Large intestine (tissue), 3 donors: ENCODE measurements around the gene IKBKE. TPM values are rescaled to one million over a fixed set of nuclear protein-coding genes. Genes with fewer than 3 reads are reported as not detected.

ENCODE experiments used
- DNase-seq, 2 donors: peaks; one replicate each; pipeline versions ENCODE4 v3.0.0 to v3.0.0-alpha.2; 2013
- H3K27ac ChIP-seq: one replicate; pipeline ENCODE4 v1.5.1; 2013; ENCODE audit warnings: low read length
- H3K27me3 ChIP-seq: 2 replicates; pipeline ENCODE4 v1.6.1; 2013; ENCODE audit warnings: low read length; ENCODE audit not compliant: control insufficient read depth, insufficient read depth
- H3K36me3 ChIP-seq: 2 replicates; pipeline ENCODE4 v1.6.1; 2013; ENCODE audit warnings: low read length; ENCODE audit not compliant: control insufficient read depth, insufficient read depth
- H3K4me1 ChIP-seq: one replicate; pipeline ENCODE4 v1.6.1; 2013; ENCODE audit warnings: low read length; ENCODE audit not compliant: control insufficient read depth, insufficient read depth
- H3K4me3 ChIP-seq: one replicate; pipeline ENCODE4 v1.5.1; 2013; ENCODE audit warnings: low read length
- H3K9me3 ChIP-seq: one replicate; pipeline ENCODE4 v1.6.1; 2013; ENCODE audit warnings: mild to moderate bottlenecking, low read depth, low read length, moderate library complexity; ENCODE audit not compliant: control insufficient read depth
- WGBS: methylation state at CpG from one replicate; pipeline ENCODE4 v1.1.5; 2013; ENCODE audit warnings: low lambda C conversion rate; ENCODE audit not compliant: insufficient coverage; 5-methylcytosine and 5-hydroxymethylcytosine counted together
- polyA plus RNA-seq: library from polyadenylated mRNA; unstranded; fragments of 120-200 nt; gene quantifications from one replicate; pipeline ENCODE4 v1.2.1, GENCODE V29; 2013

IKBKE gene
- polyA plus RNA-seq, 1 donor, result 7.5 TPM

DNA sequence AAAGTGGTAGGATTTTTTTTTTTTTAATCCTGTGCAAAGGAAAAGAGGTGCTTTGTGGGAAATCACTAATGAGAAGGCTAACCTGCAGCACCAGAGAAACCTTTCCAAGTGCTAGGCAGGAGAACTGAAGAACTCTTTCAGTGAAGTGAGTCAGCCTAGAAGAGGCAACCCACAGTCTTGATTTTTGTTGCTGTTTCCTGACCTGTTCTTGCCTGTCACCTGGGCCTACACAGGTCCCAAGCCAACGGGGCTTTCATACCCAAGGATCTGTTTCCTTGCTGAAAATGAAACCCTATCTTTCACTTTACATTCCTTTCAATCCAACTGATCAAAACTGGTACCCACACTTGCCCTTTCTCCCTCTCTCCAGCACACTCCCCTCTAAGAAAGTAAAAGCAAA is 7.1 kb upstream of the IKBKE start:
- Histone ChIP-seq H3K27me3 (peaks cover 8% of the 10 kb centered on the region), H3K4me1 (no peaks in the 10 kb centered on the region), H3K9me3 (no peaks in the 10 kb centered on the region), H3K36me3 (peaks cover 9% of the 10 kb centered on the region), H3K27ac (no peak overlapping the region), H3K4me3 (no peak overlapping the region)
- WGBS, result no CpG with 5 or more reads among the region's 1 CpG
- no peak for DNase-seq

DNA sequence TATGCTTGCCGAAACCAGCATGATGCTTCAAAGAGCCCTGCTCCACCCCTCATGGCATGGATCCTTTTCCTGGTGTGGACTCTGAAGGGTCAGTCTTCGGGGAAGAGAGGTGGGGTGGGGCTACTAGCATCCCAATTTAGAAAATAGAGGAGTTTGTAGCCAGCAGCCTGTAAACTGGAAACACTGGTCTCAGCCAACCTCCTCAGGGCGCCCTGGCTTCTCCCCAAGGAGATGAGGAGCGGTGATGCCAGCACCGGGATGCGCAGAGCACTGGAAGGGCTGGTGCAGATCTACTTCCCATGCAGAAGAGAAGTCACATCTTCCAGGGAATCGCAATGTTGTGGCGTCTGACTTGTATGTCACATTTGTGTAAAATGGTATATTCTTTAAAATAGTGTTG is 6.4 kb upstream of the IKBKE start:
- no peak for DNase-seq
- H3K9me3 ChIP-seq, result no peaks in the 10 kb centered on the region
- WGBS, result no CpG with 5 or more reads among the region's 8 CpGs
- no peak overlapping the region for H3K27ac ChIP-seq
- no peaks in the 10 kb centered on the region for H3K4me1 ChIP-seq
- no peak overlapping the region for H3K4me3 ChIP-seq
- peaks cover 8% of the 10 kb centered on the region for H3K27me3 ChIP-seq
- peaks cover 2% of the 10 kb centered on the region for H3K36me3 ChIP-seq

DNA sequence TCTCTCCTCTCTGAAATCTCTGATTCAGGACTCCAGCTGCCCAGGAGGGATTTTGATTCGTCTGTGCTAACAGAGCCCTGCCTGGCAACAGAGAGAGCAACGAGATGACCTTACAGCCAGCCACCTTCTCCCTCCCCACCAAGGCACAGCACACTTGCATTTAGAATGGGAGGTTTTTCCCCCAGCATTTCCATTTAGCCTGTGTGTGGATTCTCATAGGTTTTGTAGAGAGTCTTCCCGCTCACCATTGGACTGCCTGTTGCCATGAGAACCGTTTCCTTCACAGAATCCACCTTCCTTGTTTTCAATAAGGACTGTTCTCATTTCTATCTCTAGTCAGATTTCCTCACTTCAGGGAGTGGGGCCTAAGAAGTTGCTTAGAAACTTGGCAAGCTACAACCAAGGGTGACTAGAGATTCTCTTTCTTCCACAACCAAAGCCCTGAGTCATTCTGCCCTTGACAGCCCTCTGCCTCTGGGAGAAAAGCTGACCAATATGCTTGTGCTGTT is 5.8 kb upstream of the IKBKE start:
- Histone ChIP-seq H3K4me1 (peaks cover 3% of the 10 kb centered on the region), H3K9me3 (no peaks in the 10 kb centered on the region), H3K36me3 (peaks cover 2% of the 10 kb centered on the region), H3K4me3 (no peak overlapping the region), H3K27me3 (peaks cover 8% of the 10 kb centered on the region), H3K27ac (no peak overlapping the region)
- DNase-seq, result no peak
- WGBS, result 87% methylated on average over 2 of the region's 4 CpGs

- WGBS, result 100% methylated on average over 1 of the region's 2 CpGs
Measured at GRCh38 chr1:206465951-206466350, 4.3 kb upstream of the IKBKE start.

GRCh38 chr1:206466840-206467649 is 3.2 kb upstream of the IKBKE start:
- no peak overlapping the region for H3K4me3 ChIP-seq
- H3K27ac ChIP-seq, result no peak overlapping the region
- H3K4me1 ChIP-seq, result peaks cover 18% of the 10 kb centered on the region
- WGBS, result 44% methylated on average over 3 of the region's 15 CpGs
- DNase-seq, result no peak
- no peaks in the 10 kb centered on the region for H3K36me3 ChIP-seq
- peaks cover 8% of the 10 kb centered on the region for H3K27me3 ChIP-seq
- H3K9me3 ChIP-seq, result no peaks in the 10 kb centered on the region

More at GRCh38 chr1:206465951-206466350, 4.3 kb upstream of the IKBKE start:
- peaks cover 2% of the 10 kb centered on the region for H3K36me3 ChIP-seq
- H3K9me3 ChIP-seq, result no peaks in the 10 kb centered on the region
- peaks cover 8% of the 10 kb centered on the region for H3K27me3 ChIP-seq
- DNase-seq, result no peak
- no peak overlapping the region for H3K27ac ChIP-seq
- no peak overlapping the region for H3K4me3 ChIP-seq
- peaks cover 13% of the 10 kb centered on the region for H3K4me1 ChIP-seq

DNA sequence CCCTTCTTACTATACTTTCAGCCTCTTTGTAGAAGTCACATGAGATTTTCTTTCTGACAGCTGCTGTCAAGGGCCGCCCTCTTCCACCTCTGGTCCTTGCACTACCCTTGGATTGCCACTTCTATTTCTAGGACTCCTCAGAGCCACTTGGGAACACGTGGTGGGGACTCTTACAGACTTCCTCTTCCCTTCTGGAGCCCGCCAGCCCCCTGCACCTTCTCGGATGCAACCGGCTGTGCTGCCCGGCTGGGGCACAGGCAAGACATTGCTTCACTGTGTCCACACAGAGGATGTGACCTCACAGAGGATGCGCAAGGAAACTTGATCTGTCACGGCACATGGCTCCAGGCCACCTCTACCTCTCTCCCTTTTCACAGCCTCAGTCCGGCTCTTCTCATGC is 2.4 kb upstream of the IKBKE start:
- no peak for DNase-seq
- Histone ChIP-seq H3K4me1 (peaks cover 18% of the 10 kb centered on the region), H3K4me3 (no peak overlapping the region), H3K27me3 (peaks cover 8% of the 10 kb centered on the region), H3K36me3 (no peaks in the 10 kb centered on the region), H3K27ac (no peak overlapping the region), H3K9me3 (no peaks in the 10 kb centered on the region)
- no CpG with 5 or more reads among the region's 9 CpGs for WGBS

GRCh38 chr1:206468571-206468970 is 1.7 kb upstream of the IKBKE start:
- H3K9me3 ChIP-seq, result no peaks in the 10 kb centered on the region
- H3K36me3 ChIP-seq, result peaks cover 3% of the 10 kb centered on the region
- no peak for DNase-seq
- H3K27ac ChIP-seq, result no peak overlapping the region
- peaks cover 8% of the 10 kb centered on the region for H3K27me3 ChIP-seq
- peaks cover 18% of the 10 kb centered on the region for H3K4me1 ChIP-seq
- 80% methylated on average over 1 of the region's 3 CpGs for WGBS
- H3K4me3 ChIP-seq, result no peak overlapping the region

GRCh38 chr1:206469411-206469932 is 804 bp upstream of the IKBKE start:
- no peak overlapping the region for H3K4me3 ChIP-seq
- H3K9me3 ChIP-seq, result no peaks in the 10 kb centered on the region
- H3K4me1 ChIP-seq, result peaks cover 18% of the 10 kb centered on the region
- H3K27ac ChIP-seq, result no peak overlapping the region
- H3K36me3 ChIP-seq, result peaks cover 8% of the 10 kb centered on the region
- WGBS, result no CpG with 5 or more reads among the region's 2 CpGs
- DNase-seq, result peak; percentile 30 to 68
- peaks cover 8% of the 10 kb centered on the region for H3K27me3 ChIP-seq

DNA sequence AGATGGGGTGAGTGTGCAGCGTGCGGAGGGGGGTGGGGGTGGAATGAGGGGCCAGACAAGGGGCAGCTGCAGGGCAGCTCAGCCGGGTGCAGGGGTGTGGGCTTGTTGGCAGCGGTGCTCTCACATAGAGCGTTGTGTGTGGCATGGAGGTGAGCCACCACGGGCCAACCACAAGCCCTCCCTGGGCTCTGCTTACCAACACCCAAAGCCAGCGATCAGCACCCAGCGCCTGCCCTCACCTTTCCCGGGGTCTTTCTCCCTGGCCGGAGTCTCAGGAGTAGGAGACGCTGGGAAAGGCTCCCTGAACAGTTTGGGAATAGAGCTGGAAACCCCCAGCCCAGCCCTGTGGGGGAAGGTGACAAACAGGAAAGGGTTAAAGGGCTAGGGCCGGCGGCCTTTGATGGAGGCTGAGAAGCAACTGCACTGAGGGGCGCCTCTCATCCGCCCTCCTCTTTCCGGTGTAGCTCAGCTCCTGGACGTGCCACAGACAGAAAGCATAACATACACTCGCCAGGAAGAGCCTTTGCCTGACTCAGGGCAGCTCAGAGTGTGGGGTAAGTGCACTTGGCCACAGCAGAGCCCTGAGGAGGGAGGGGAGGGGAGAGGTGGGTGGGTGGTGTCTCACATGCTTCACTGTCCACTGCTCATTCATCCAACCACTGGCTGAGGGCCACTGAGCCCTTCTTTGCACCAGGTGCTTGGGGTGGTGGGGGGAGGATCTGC is 577 bp downstream of the IKBKE start:
- no CpG with 5 or more reads among the region's 18 CpGs for WGBS
- Histone ChIP-seq H3K4me1 (peaks cover 18% of the 10 kb centered on the region), H3K9me3 (no peaks in the 10 kb centered on the region), H3K27me3 (peaks cover 8% of the 10 kb centered on the region), H3K27ac (no peak overlapping the region), H3K4me3 (peak overlapping the region; percentile 77), H3K36me3 (peaks cover 11% of the 10 kb centered on the region)
- DNase-seq, result peak in 1 of 2 donors; percentile 48

- H3K4me1 ChIP-seq, result peaks cover 18% of the 10 kb centered on the region
- WGBS, result no CpG with 5 or more reads among the region's 7 CpGs
- H3K4me3 ChIP-seq, result peak overlapping the region; percentile 77
- DNase-seq, result no peak
- peaks cover 8% of the 10 kb centered on the region for H3K27me3 ChIP-seq
- peaks cover 17% of the 10 kb centered on the region for H3K36me3 ChIP-seq
- H3K27ac ChIP-seq, result no peak overlapping the region
- H3K9me3 ChIP-seq, result no peaks in the 10 kb centered on the region
Measured at GRCh38 chr1:206471415-206471801, 1.1 kb downstream of the IKBKE start.
